ENCODE measurements around the gene AP1B1. TPM values are rescaled to one million over a fixed set of nuclear protein-coding genes. Genes with fewer than 3 reads are reported as not detected.
A peak's percentile ranks its signal among the peaks of the same experiment; 100 is the strongest.

The AP1B1 gene
- total and polyA plus RNA-seq, 4 donors: 17.6 to 63.4 (median 44.0) TPM

DNA sequence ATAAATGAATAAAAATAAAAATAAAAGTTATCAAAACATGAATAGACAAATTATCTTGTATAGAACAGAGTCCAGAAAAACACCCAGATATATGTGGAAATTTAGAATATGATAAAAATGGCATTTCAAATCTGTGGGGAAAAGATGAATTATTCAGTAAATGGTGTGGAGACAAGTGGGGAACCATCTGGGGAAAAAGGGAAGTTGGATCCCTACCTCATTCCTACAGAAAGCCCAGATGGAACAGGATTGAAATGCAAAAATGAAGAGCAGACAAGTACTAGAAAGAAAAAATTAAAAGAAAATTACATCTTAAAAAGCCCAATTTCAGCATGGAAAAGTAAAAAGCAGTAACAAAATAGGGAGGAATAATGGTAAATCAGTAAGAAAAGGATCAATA is 64.7 kb downstream of the AP1B1 start:
- Histone ChIP-seq H3K4me3 (ENCODE audit: low read depth in 1 of 3, low read length in 3 of 3) (no peak overlapping the region), H3K27ac (ENCODE audit: low read depth in 1 of 2, low read length in 2 of 2) (no peak overlapping the region), H3K36me3 (ENCODE audit: control insufficient read depth in 4 of 4, insufficient read depth in 3 of 4, low read depth in 1 of 4, low read length in 3 of 4) (peaks cover 0 to 19% (median 6%) of the 10 kb centered on the region in 4 donors), H3K4me1 (ENCODE audit: control insufficient read depth in 4 of 4, insufficient read depth in 4 of 4, low read length in 3 of 4) (no peaks in the 10 kb centered on the region), H3K9ac (ENCODE audit: low read depth in 1 of 2, low read length in 2 of 2) (no peak overlapping the region), H3K27me3 (ENCODE audit: control insufficient read depth in 4 of 4, insufficient read depth in 4 of 4, low read length in 3 of 4) (no peaks in the 10 kb centered on the region), H3K9me3 (ENCODE audit: control insufficient read depth in 4 of 4, low read length in 3 of 4) (no peaks in the 10 kb centered on the region)
- no peak for TF ChIP-seq FOXA1 (IDR thresholded peaks at IDR 0.05)
- TF ChIP-seq, protein P1, sequence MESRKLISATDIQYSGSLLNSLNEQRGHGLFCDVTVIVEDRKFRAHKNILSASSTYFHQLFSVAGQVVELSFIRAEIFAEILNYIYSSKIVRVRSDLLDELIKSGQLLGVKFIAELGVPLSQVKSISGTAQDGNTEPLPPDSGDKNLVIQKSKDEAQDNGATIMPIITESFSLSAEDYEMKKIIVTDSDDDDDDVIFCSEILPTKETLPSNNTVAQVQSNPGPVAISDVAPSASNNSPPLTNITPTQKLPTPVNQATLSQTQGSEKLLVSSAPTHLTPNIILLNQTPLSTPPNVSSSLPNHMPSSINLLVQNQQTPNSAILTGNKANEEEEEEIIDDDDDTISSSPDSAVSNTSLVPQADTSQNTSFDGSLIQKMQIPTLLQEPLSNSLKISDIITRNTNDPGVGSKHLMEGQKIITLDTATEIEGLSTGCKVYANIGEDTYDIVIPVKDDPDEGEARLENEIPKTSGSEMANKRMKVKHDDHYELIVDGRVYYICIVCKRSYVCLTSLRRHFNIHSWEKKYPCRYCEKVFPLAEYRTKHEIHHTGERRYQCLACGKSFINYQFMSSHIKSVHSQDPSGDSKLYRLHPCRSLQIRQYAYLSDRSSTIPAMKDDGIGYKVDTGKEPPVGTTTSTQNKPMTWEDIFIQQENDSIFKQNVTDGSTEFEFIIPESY (IDR thresholded peaks at IDR 0.05): no peak
- no peak for TF ChIP-seq NR2F2 (IDR thresholded peaks at IDR 0.05)
- no peak for TF ChIP-seq RAD21 (IDR thresholded peaks at IDR 0.05)
- TF ChIP-seq, protein P2, sequence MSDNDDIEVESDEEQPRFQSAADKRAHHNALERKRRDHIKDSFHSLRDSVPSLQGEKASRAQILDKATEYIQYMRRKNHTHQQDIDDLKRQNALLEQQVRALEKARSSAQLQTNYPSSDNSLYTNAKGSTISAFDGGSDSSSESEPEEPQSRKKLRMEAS (IDR thresholded peaks at IDR 0.05): no peak
- no peak for TF ChIP-seq EGR1 (IDR thresholded peaks at IDR 0.05; ENCODE audit: low read depth in 2 of 2)
- no peak for TF ChIP-seq GABPA (IDR thresholded peaks at IDR 0.05 in 1 of 2, conservative IDR thresholded peaks at IDR 0.05 in 1 of 2)
- TF ChIP-seq, protein P3, sequence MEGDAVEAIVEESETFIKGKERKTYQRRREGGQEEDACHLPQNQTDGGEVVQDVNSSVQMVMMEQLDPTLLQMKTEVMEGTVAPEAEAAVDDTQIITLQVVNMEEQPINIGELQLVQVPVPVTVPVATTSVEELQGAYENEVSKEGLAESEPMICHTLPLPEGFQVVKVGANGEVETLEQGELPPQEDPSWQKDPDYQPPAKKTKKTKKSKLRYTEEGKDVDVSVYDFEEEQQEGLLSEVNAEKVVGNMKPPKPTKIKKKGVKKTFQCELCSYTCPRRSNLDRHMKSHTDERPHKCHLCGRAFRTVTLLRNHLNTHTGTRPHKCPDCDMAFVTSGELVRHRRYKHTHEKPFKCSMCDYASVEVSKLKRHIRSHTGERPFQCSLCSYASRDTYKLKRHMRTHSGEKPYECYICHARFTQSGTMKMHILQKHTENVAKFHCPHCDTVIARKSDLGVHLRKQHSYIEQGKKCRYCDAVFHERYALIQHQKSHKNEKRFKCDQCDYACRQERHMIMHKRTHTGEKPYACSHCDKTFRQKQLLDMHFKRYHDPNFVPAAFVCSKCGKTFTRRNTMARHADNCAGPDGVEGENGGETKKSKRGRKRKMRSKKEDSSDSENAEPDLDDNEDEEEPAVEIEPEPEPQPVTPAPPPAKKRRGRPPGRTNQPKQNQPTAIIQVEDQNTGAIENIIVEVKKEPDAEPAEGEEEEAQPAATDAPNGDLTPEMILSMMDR (IDR thresholded peaks at IDR 0.05; ENCODE audit: low read depth, low read length, missing input control): no peak
- no peak for TF ChIP-seq FOXA2 (IDR thresholded peaks at IDR 0.05)
- TF ChIP-seq JUND (IDR thresholded peaks at IDR 0.05): no peak
- no peak for DNase-seq (ENCODE audit: low spot score)

DNA sequence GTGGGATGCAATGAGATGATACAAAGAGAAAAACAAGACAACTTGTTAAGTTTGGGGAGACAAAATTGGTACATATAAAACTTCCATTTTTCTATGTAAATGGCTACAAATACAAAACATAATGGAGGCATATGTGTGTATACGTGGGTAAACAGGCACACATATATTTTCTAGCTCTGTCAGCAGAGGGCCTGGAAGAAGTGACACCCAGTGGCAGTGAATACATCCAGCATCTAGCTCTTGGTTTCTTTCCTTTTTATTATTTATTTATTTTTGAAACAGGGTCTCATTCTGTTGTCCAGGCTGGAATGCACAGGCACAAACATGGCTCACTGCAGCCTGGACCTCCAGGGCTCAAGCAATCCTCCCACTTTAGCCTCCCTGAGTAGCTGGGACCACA is 67.8 kb downstream of the AP1B1 start:
- TF ChIP-seq HNF4A (conservative IDR thresholded peaks at IDR 0.05) (no peak), FOXA1 (IDR thresholded peaks at IDR 0.05) (no peak), HNF4G (IDR thresholded peaks at IDR 0.05) (no peak), RAD21 (IDR thresholded peaks at IDR 0.05) (peak in 1 of 2 donors; percentile 20), GABPA (IDR thresholded peaks at IDR 0.05 in 1 of 2, conservative IDR thresholded peaks at IDR 0.05 in 1 of 2) (no peak), JUND (IDR thresholded peaks at IDR 0.05) (no peak), EGR1 (IDR thresholded peaks at IDR 0.05; ENCODE audit: low read depth in 2 of 2) (no peak)
- TF ChIP-seq, protein P2 (IDR thresholded peaks at IDR 0.05): no peak
- TF ChIP-seq, protein P3 (IDR thresholded peaks at IDR 0.05; ENCODE audit: low read depth, low read length, missing input control): no peak
- Histone ChIP-seq H3K4me1 (ENCODE audit: control insufficient read depth in 4 of 4, insufficient read depth in 4 of 4, low read length in 3 of 4) (peaks cover 0 to 2% (median under 1%) of the 10 kb centered on the region in 4 donors), H3K9ac (ENCODE audit: low read depth in 1 of 2, low read length in 2 of 2) (no peak overlapping the region), H3K4me3 (ENCODE audit: low read depth in 1 of 3, low read length in 3 of 3) (no peak overlapping the region), H3K36me3 (ENCODE audit: control insufficient read depth in 4 of 4, insufficient read depth in 3 of 4, low read depth in 1 of 4, low read length in 3 of 4) (no peaks in the 10 kb centered on the region), H3K27ac (ENCODE audit: low read depth in 1 of 2, low read length in 2 of 2) (no peak overlapping the region), H3K27me3 (ENCODE audit: control insufficient read depth in 4 of 4, insufficient read depth in 4 of 4, low read length in 3 of 4) (no peaks in the 10 kb centered on the region), H3K9me3 (ENCODE audit: control insufficient read depth in 4 of 4, low read length in 3 of 4) (no peaks in the 10 kb centered on the region)
- 77% methylated on average over 1 of the region's 1 CpG for WGBS
- no peak for DNase-seq (ENCODE audit: low spot score)
